ENCODE results near the gene FOXI3.
"Not testable (repeated sequence)": the region's sequence is repeated elsewhere in the genome, so short reads cannot be mapped to it uniquely, and the experiment has no call there.

Gene FOXI3

GRCh38 chr2:88437010-88437409 is 15.5 kb downstream of the FOXI3 start:
- DNase-seq, result no peak

- no peak for DNase-seq
Observed at GRCh38 chr2:88429929-88430328, 22.6 kb downstream of the FOXI3 start.

GRCh38 chr2:88423733-88424132 is 28.8 kb downstream of the FOXI3 start:
- DNase-seq, result no peak

- not testable (repeated sequence) for DNase-seq
Observed at GRCh38 chr2:88419051-88419450, 33.4 kb downstream of the FOXI3 start.

- DNase-seq, result no peak
Observed at GRCh38 chr2:88416016-88416663, 36.4 kb downstream of the FOXI3 start.

- DNase-seq, result not testable (repeated sequence)
Observed at GRCh38 chr2:88408870-88409269, 43.6 kb downstream of the FOXI3 start.

- DNase-seq, result no peak
Observed at GRCh38 chr2:88400037-88400767, 52.3 kb downstream of the FOXI3 start.

GRCh38 chr2:88398180-88398579 is 54.3 kb downstream of the FOXI3 start:
- no peak for DNase-seq
